Mesothelial cell of epicardium (in vitro differentiated cells): ENCODE data around the gene BAX. TPM values are rescaled to one million over a fixed set of nuclear protein-coding genes. Genes with fewer than 3 reads are reported as not detected.

Experiments
- DNase-seq, 2 experiments: peaks; one replicate each; pipeline ENCODE4 v3.0.0; 2021; ENCODE audit warnings: low spot score in 2 of 2; ENCODE audit not compliant: unreplicated experiment in 2 of 2
- H3K27ac Mint-ChIP-seq: 2 replicates; pipeline ENCODE4 v1.8.0; 2021; ENCODE audit warnings: mixed read lengths
- H3K27me3 Mint-ChIP-seq: 2 replicates; pipeline ENCODE4 v1.8.0; 2021; ENCODE audit warnings: low read depth, mixed read lengths
- H3K36me3 Mint-ChIP-seq: 2 replicates; pipeline ENCODE4 v1.8.0; 2021; ENCODE audit warnings: mixed read lengths
- H3K4me1 Mint-ChIP-seq: 2 replicates; pipeline ENCODE4 v1.8.0; 2021; ENCODE audit warnings: mixed read lengths
- H3K4me3 Mint-ChIP-seq: 2 replicates; pipeline ENCODE4 v1.8.0; 2021; ENCODE audit warnings: mild to moderate bottlenecking, moderate library complexity, mixed read lengths
- H3K9me3 Mint-ChIP-seq: 2 replicates; pipeline ENCODE4 v1.8.0; 2021; ENCODE audit warnings: mixed read lengths
- total RNA-seq: library from RNA; stranded (reverse); gene quantifications from 3 replicates; pipeline ENCODE4 v1.2.1, GENCODE V29; 2021
- TF ChIP-seq, protein P1 (sequence below): fragments of 200-600 bp; sonication (generic); IDR thresholded peaks from one replicate; pipeline ENCODE4 v1.5.0; 2021; ENCODE audit warnings: antibody characterized with exemption; ENCODE audit not compliant: unreplicated experiment

BAX gene
- total RNA-seq, 1 donor from 2014 or later = 119 TPM

DNA sequence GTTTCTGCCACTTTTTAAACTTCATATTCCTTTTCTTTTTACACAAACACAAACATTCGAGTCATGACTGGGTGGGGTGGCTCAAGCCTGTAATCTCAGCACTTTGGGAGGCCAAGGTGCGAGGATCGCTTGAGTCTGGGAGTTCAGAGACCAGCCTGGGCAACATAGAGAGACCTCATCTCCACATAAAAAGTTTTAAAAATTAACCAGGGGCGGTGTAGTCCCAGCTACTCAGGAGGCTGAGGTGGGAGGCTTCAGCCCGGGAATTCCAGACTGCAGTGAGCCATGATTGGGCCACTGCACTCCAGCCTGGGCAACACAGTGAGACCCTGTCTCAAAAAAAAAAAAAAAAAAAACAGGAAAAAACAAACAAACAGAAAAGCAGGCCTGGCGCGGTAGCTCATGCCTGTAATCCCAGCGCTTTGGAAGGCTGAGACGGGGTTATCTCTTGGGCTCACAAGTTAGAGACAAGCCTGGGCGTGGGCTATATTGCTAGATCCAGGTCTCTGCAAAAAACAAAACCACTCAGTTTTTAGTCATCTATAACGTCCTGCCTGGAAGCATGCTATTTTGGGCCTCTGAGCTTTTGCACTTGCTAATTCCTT is 583 bp upstream of the BAX start:
- H3K4me1 Mint-ChIP-seq = peaks cover 13% of the 10 kb centered on the region
- H3K27ac Mint-ChIP-seq = peak overlapping the region; percentile 96
- no peak for DNase-seq
- peak overlapping the region; percentile 84 for H3K4me3 Mint-ChIP-seq
- H3K36me3 Mint-ChIP-seq = peaks cover 18% of the 10 kb centered on the region
- H3K9me3 Mint-ChIP-seq = no peaks in the 10 kb centered on the region
- no peaks in the 10 kb centered on the region for H3K27me3 Mint-ChIP-seq
- TF ChIP-seq, protein P1, sequence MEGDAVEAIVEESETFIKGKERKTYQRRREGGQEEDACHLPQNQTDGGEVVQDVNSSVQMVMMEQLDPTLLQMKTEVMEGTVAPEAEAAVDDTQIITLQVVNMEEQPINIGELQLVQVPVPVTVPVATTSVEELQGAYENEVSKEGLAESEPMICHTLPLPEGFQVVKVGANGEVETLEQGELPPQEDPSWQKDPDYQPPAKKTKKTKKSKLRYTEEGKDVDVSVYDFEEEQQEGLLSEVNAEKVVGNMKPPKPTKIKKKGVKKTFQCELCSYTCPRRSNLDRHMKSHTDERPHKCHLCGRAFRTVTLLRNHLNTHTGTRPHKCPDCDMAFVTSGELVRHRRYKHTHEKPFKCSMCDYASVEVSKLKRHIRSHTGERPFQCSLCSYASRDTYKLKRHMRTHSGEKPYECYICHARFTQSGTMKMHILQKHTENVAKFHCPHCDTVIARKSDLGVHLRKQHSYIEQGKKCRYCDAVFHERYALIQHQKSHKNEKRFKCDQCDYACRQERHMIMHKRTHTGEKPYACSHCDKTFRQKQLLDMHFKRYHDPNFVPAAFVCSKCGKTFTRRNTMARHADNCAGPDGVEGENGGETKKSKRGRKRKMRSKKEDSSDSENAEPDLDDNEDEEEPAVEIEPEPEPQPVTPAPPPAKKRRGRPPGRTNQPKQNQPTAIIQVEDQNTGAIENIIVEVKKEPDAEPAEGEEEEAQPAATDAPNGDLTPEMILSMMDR = no peak

- H3K4me1 Mint-ChIP-seq = peaks cover 13% of the 10 kb centered on the region
- no peak for DNase-seq
- no peaks in the 10 kb centered on the region for H3K27me3 Mint-ChIP-seq
- TF ChIP-seq, protein P1 = no peak
- no peaks in the 10 kb centered on the region for H3K9me3 Mint-ChIP-seq
- peak overlapping the region; percentile 84 for H3K4me3 Mint-ChIP-seq
- H3K27ac Mint-ChIP-seq = peak overlapping the region; percentile 87
- peaks cover 18% of the 10 kb centered on the region for H3K36me3 Mint-ChIP-seq
These were observed 758 bp downstream of the BAX start for GRCh38 chr19:48955308-48955958.

DNA sequence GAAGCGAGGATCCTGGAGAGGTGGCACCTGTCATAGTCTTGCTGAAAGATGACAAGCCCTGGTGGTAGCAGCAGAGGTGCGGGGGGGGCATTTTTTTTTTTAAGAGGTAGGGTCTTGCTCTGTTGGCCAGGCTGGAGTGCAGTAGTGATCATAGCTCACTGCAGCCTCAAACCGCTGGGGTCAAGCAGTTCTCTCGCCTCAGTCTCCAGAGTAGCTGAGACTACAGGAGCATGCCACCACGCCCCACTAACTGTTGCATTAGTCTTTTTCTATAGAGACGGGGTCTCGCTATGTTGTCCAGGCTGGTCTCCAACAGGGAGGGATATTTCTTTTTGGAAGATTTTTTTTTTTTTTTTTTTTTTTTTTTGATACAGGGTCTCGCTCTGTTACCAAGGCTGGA is 3.3 kb downstream of the BAX start:
- Mint-ChIP-seq H3K27me3 (no peaks in the 10 kb centered on the region), H3K4me3 (no peak overlapping the region), H3K4me1 (peaks cover 24% of the 10 kb centered on the region), H3K9me3 (no peaks in the 10 kb centered on the region), H3K36me3 (peaks cover 21% of the 10 kb centered on the region), H3K27ac (no peak overlapping the region)
- no peak for DNase-seq
- TF ChIP-seq, protein P1 = no peak

DNA sequence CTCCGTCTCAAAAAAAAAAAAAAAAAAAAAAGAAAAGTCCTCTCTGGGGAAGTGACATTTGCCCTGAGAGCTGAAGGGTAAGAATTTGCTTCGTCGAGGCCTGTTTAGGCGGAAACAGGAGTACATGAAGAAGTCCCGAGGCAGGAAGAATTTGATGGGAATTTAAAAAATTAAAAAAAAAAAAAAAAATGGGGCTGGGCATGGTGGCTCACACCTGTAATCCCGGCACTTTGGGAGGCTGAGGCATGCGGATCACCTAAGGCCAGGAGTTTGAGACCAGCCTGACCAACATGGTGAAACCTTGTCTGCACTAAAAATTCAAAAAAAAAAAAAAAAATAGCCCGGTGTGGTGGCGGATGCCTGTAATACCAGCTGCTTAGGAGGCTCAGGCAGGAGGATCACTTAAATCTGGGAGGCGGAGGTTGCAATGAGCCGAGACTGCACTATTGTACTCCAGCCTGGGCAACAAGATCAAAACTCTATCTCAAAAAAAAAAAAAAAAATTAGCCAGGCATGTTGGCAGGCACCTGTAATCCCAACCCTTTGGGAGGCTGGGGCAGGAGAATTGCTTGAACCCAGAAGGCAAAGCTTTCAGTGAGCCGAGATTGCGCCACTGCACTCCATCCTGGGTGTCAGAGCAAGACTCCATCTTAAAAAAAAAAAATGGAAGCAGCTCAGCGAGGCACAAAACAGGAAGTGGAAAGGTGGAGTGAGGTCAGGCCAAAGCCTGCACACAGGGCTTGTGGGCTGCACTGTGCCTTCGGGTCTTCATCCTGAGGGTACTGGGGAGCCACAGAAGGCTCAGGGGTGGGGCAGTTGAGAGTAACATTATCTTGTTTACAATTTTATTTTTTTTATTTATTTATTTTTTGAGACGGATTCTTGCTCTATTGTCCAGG is 4.9 kb downstream of the BAX start:
- H3K4me1 Mint-ChIP-seq = peaks cover 37% of the 10 kb centered on the region
- no peak for DNase-seq
- H3K4me3 Mint-ChIP-seq = no peak overlapping the region
- H3K27me3 Mint-ChIP-seq = no peaks in the 10 kb centered on the region
- no peaks in the 10 kb centered on the region for H3K9me3 Mint-ChIP-seq
- TF ChIP-seq, protein P1 = no peak
- peaks cover 21% of the 10 kb centered on the region for H3K36me3 Mint-ChIP-seq
- no peak overlapping the region for H3K27ac Mint-ChIP-seq

- no peak for DNase-seq
- H3K4me1 Mint-ChIP-seq = peaks cover 36% of the 10 kb centered on the region
- no peaks in the 10 kb centered on the region for H3K9me3 Mint-ChIP-seq
- H3K36me3 Mint-ChIP-seq = peaks cover 22% of the 10 kb centered on the region
- H3K27ac Mint-ChIP-seq = peak overlapping the region; percentile 64
- no peak overlapping the region for H3K4me3 Mint-ChIP-seq
- no peaks in the 10 kb centered on the region for H3K27me3 Mint-ChIP-seq
- TF ChIP-seq, protein P1 = no peak
These were observed 6.5 kb downstream of the BAX start for GRCh38 chr19:48961051-48961649.
